Measurements from ENCODE around the gene TEKTIP1.
A peak's percentile ranks its signal among the peaks of the same experiment; 100 is the strongest.

The TEKTIP1 gene

DNA sequence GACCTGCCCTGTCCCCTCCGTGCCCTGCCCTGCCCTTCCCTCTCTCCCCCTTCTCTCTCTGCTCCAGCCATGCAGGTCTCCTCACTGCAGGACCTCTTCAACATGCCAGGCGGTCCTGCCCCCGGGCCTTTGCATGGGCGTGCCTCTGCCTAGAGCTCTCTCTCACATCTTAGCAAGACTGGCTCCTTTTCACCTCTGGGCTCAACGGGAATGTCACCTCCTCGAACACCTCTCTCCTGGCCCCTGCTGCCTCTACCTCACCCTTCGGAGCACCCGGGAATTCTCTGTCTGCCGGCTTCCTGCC lies 12.8 kb downstream of the TEKTIP1 start:
- H3K36me3 ChIP-seq (replicated peaks in 1 of 2; ENCODE audit: control insufficient read depth in 2 of 2, insufficient read depth in 2 of 2, low read length in 2 of 2): peaks cover 7 to 15% of the 10 kb centered on the region in 2 donors
- no peak for DNase-seq (ENCODE audit: low spot score)
- H2BK120ac ChIP-seq (ENCODE audit: low read depth, low read length): no peak overlapping the region
- H2AK5ac ChIP-seq (ENCODE audit: low read depth, low read length): no peak overlapping the region
- no peak overlapping the region for H3K27ac ChIP-seq (replicated peaks; ENCODE audit: low read length)
- H2AFZ ChIP-seq (ENCODE audit: low read length): no peak overlapping the region
- peaks cover 6 to 9% of the 10 kb centered on the region in 2 donors for H3K4me1 ChIP-seq (ENCODE audit: control insufficient read depth in 2 of 2, insufficient read depth in 1 of 2, low read depth in 1 of 2, low read length in 2 of 2)
- H3K9me3 ChIP-seq (replicated peaks in 1 of 2; ENCODE audit: control insufficient read depth in 2 of 2, insufficient read depth in 1 of 2, low read depth in 1 of 2, low read length in 2 of 2): no peaks in the 10 kb centered on the region
- H4K8ac ChIP-seq (ENCODE audit: low read depth, low read length): no peak overlapping the region
- no peak overlapping the region for H4K91ac ChIP-seq (ENCODE audit: low read depth, low read length, poor library complexity)
- H3K23ac ChIP-seq (ENCODE audit: low read depth, low read length, poor library complexity): no peak overlapping the region
- no peak overlapping the region for H2BK15ac ChIP-seq (ENCODE audit: low read length)
- no peaks in the 10 kb centered on the region for H3K27me3 ChIP-seq (ENCODE audit: control insufficient read depth in 3 of 3, insufficient read depth in 3 of 3, low read depth in 1 of 3, low read length in 3 of 3)
- peaks cover 20% of the 10 kb centered on the region for H3K79me1 ChIP-seq (ENCODE audit: low read depth, low read length)
- WGBS, 2 donors (ENCODE audit: extremely low coverage in 2 of 2, insufficient read length in 2 of 2, insufficient replicate concordance in 1 of 2): no CpG with 5 or more reads among the region's 9 CpGs
- H3K4me2 ChIP-seq (ENCODE audit: insufficient read depth, low read length, poor library complexity, severe bottlenecking): no peak overlapping the region
- no peak overlapping the region for H3K9ac ChIP-seq (ENCODE audit: low read depth, low read length, poor library complexity)
- H3K4me3 ChIP-seq (ENCODE audit: low read length in 2 of 2): no peak overlapping the region
- H3K18ac ChIP-seq (ENCODE audit: low read length): no peak overlapping the region
- no peak overlapping the region for H2BK12ac ChIP-seq (ENCODE audit: low read length)
- H3K14ac ChIP-seq (ENCODE audit: low read length): no peak overlapping the region
- no peak overlapping the region for H3K4ac ChIP-seq (ENCODE audit: low read length)
- H2BK5ac ChIP-seq (ENCODE audit: low read length): no peak overlapping the region

DNA sequence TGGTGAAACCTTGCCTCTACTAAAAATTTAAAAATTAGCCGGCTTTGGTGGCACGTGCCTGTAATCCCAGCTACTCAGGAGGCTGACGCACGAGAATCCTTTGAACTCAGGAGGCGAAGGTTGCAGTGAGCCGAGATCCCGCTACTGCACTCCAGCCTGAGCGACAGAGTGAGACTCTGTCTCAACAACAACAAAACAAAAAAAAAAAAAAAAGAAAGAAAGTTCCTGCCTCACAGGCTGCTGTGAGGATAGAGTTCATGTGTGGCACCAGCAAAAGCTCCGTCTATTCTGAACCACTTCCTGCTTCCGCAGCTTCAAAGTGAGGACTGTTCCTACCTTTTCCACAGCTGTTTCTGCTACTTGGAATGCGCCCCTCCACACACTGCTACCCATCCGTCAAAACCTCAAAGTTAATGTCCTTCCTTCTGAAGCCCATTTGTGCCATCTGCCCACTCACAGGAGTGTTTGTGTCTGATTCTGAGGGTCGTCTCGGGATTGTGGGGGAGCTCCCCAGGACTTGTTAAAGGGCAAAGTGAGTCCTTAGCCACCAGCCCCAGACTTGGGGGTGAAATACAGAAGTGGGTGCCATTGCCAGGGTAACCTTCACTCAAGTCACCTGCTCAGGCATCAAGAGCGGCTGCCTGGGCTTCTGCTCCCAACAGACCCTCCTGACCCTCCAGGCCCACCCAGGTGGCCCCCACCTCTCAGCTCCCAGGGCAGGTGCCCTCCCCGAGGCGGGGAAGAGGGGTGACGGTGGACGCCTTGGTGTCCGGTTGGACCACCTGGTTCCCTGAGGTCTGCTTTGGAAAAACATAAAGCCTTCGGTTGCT lies 15.5 kb downstream of the TEKTIP1 start:
- DNase-seq (ENCODE audit: low spot score): no peak
- H3K18ac ChIP-seq (ENCODE audit: low read length): no peak overlapping the region
- no peak overlapping the region for H3K27ac ChIP-seq (replicated peaks; ENCODE audit: low read length)
- H4K91ac ChIP-seq (ENCODE audit: low read depth, low read length, poor library complexity): no peak overlapping the region
- H2BK15ac ChIP-seq (ENCODE audit: low read length): no peak overlapping the region
- H3K27me3 ChIP-seq (ENCODE audit: control insufficient read depth in 3 of 3, insufficient read depth in 3 of 3, low read depth in 1 of 3, low read length in 3 of 3): no peaks in the 10 kb centered on the region
- WGBS, 2 donors (ENCODE audit: extremely low coverage in 2 of 2, insufficient read length in 2 of 2, insufficient replicate concordance in 1 of 2): no CpG with 5 or more reads among the region's 21 CpGs
- H3K4me1 ChIP-seq (ENCODE audit: control insufficient read depth in 2 of 2, insufficient read depth in 1 of 2, low read depth in 1 of 2, low read length in 2 of 2): peaks cover 6 to 10% of the 10 kb centered on the region in 2 donors
- no peak overlapping the region for H2BK5ac ChIP-seq (ENCODE audit: low read length)
- no peak overlapping the region for H3K4me3 ChIP-seq (ENCODE audit: low read length in 2 of 2)
- H3K9me3 ChIP-seq (replicated peaks in 1 of 2; ENCODE audit: control insufficient read depth in 2 of 2, insufficient read depth in 1 of 2, low read depth in 1 of 2, low read length in 2 of 2): no peaks in the 10 kb centered on the region
- H2AK5ac ChIP-seq (ENCODE audit: low read depth, low read length): no peak overlapping the region
- H2AFZ ChIP-seq (ENCODE audit: low read length): no peak overlapping the region
- H3K36me3 ChIP-seq (replicated peaks in 1 of 2; ENCODE audit: control insufficient read depth in 2 of 2, insufficient read depth in 2 of 2, low read length in 2 of 2): peaks cover 0 to 3% of the 10 kb centered on the region in 2 donors
- H3K4ac ChIP-seq (ENCODE audit: low read length): no peak overlapping the region
- no peak overlapping the region for H2BK120ac ChIP-seq (ENCODE audit: low read depth, low read length)
- no peak overlapping the region for H3K14ac ChIP-seq (ENCODE audit: low read length)
- H3K9ac ChIP-seq (ENCODE audit: low read depth, low read length, poor library complexity): no peak overlapping the region
- H3K23ac ChIP-seq (ENCODE audit: low read depth, low read length, poor library complexity): no peak overlapping the region
- no peak overlapping the region for H4K8ac ChIP-seq (ENCODE audit: low read depth, low read length)
- H3K4me2 ChIP-seq (ENCODE audit: insufficient read depth, low read length, poor library complexity, severe bottlenecking): no peak overlapping the region
- H3K79me1 ChIP-seq (ENCODE audit: low read depth, low read length): peaks cover 19% of the 10 kb centered on the region
- no peak overlapping the region for H2BK12ac ChIP-seq (ENCODE audit: low read length)

DNA sequence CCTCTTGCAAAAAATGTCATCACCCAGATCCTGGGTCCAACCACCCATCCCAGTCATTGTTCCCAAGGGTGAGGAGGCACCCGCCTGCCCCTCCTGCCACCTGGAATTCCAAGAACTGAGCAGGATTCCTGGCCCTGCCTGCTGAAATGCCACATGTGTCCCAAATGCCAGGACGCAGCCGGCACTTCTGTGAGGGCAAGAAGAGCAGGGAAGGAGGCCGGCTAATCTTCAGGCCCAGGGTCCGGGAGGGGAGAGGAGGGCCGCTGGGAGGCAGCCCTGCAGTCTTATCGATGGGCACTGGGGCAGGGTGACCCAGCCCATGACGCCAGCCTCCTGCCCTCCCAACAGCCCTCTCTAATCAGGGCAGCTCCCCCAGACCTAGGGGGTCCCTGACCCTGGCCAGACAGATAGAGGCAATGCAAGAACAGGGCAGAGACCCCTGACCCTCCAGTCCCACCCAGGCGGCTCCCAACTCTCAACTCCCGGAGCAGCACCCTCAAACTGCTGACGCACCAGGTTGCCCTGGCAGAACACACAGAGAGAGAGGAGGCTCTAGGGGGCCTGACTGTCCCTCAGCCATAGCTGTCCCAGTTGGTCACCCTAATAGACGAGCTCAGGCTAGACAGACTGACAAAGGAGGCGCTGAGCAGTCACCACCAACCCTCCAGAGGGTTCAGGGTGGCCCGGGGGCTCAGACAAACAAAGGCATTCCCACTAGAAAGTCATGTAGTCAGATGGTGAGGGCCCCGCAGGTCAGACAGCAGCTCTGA lies 16.9 kb downstream of the TEKTIP1 start:
- H4K8ac ChIP-seq (ENCODE audit: low read depth, low read length): no peak overlapping the region
- DNase-seq (ENCODE audit: low spot score): no peak
- peaks cover 6 to 10% of the 10 kb centered on the region in 2 donors for H3K4me1 ChIP-seq (ENCODE audit: control insufficient read depth in 2 of 2, insufficient read depth in 1 of 2, low read depth in 1 of 2, low read length in 2 of 2)
- no peaks in the 10 kb centered on the region for H3K27me3 ChIP-seq (ENCODE audit: control insufficient read depth in 3 of 3, insufficient read depth in 3 of 3, low read depth in 1 of 3, low read length in 3 of 3)
- peak overlapping the region in 1 of 2 donors; percentile 99 for H3K4me3 ChIP-seq (ENCODE audit: low read length in 2 of 2)
- no peaks in the 10 kb centered on the region for H3K9me3 ChIP-seq (replicated peaks in 1 of 2; ENCODE audit: control insufficient read depth in 2 of 2, insufficient read depth in 1 of 2, low read depth in 1 of 2, low read length in 2 of 2)
- H2BK15ac ChIP-seq (ENCODE audit: low read length): peak overlapping the region; percentile 49
- H2BK5ac ChIP-seq (ENCODE audit: low read length): no peak overlapping the region
- H3K36me3 ChIP-seq (replicated peaks in 1 of 2; ENCODE audit: control insufficient read depth in 2 of 2, insufficient read depth in 2 of 2, low read length in 2 of 2): peaks cover 0 to 3% of the 10 kb centered on the region in 2 donors
- no peak overlapping the region for H2AFZ ChIP-seq (ENCODE audit: low read length)
- WGBS, 2 donors (ENCODE audit: extremely low coverage in 2 of 2, insufficient read length in 2 of 2, insufficient replicate concordance in 1 of 2): no CpG with 5 or more reads among the region's 15 CpGs
- peak overlapping the region; percentile 35 for H2AK5ac ChIP-seq (ENCODE audit: low read depth, low read length)
- H3K27ac ChIP-seq (replicated peaks; ENCODE audit: low read length): no peak overlapping the region
- H3K4me2 ChIP-seq (ENCODE audit: insufficient read depth, low read length, poor library complexity, severe bottlenecking): no peak overlapping the region
- H3K4ac ChIP-seq (ENCODE audit: low read length): peak overlapping the region; percentile 37
- H2BK12ac ChIP-seq (ENCODE audit: low read length): no peak overlapping the region
- H3K14ac ChIP-seq (ENCODE audit: low read length): peak overlapping the region; percentile 4
- no peak overlapping the region for H2BK120ac ChIP-seq (ENCODE audit: low read depth, low read length)
- H3K79me1 ChIP-seq (ENCODE audit: low read depth, low read length): peaks cover 18% of the 10 kb centered on the region
- no peak overlapping the region for H4K91ac ChIP-seq (ENCODE audit: low read depth, low read length, poor library complexity)
- H3K9ac ChIP-seq (ENCODE audit: low read depth, low read length, poor library complexity): peak overlapping the region; percentile 74
- H3K18ac ChIP-seq (ENCODE audit: low read length): no peak overlapping the region
- peak overlapping the region; percentile 99 for H3K23ac ChIP-seq (ENCODE audit: low read depth, low read length, poor library complexity)

- Histone ChIP-seq H2AK5ac (ENCODE audit: low read depth, low read length) (peak overlapping the region; percentile 86), H2BK5ac (ENCODE audit: low read length) (peak overlapping the region; percentile 75), H3K14ac (ENCODE audit: low read length) (peak overlapping the region; percentile 4), H2BK120ac (ENCODE audit: low read depth, low read length) (no peak overlapping the region), H3K79me1 (ENCODE audit: low read depth, low read length) (peaks cover 14% of the 10 kb centered on the region), H2BK15ac (ENCODE audit: low read length) (peak overlapping the region; percentile 49), H3K4me3 (ENCODE audit: low read length in 2 of 2) (peak overlapping the region; percentile 99), H3K27me3 (ENCODE audit: control insufficient read depth in 3 of 3, insufficient read depth in 3 of 3, low read depth in 1 of 3, low read length in 3 of 3) (no peaks in the 10 kb centered on the region), H3K4me2 (ENCODE audit: insufficient read depth, low read length, poor library complexity, severe bottlenecking) (peak overlapping the region; percentile 94), H3K23ac (ENCODE audit: low read depth, low read length, poor library complexity) (peak overlapping the region; percentile 99), H3K4me1 (ENCODE audit: control insufficient read depth in 2 of 2, insufficient read depth in 1 of 2, low read depth in 1 of 2, low read length in 2 of 2) (peaks cover 6 to 10% of the 10 kb centered on the region in 2 donors), H4K8ac (ENCODE audit: low read depth, low read length) (no peak overlapping the region), H3K4ac (ENCODE audit: low read length) (peak overlapping the region; percentile 37), H3K18ac (ENCODE audit: low read length) (peak overlapping the region; percentile 4), H3K9me3 (replicated peaks in 1 of 2; ENCODE audit: control insufficient read depth in 2 of 2, insufficient read depth in 1 of 2, low read depth in 1 of 2, low read length in 2 of 2) (no peaks in the 10 kb centered on the region), H4K91ac (ENCODE audit: low read depth, low read length, poor library complexity) (no peak overlapping the region), H3K9ac (ENCODE audit: low read depth, low read length, poor library complexity) (peak overlapping the region; percentile 21), H2AFZ (ENCODE audit: low read length) (peak overlapping the region; percentile 99), H2BK12ac (ENCODE audit: low read length) (no peak overlapping the region), H3K27ac (replicated peaks; ENCODE audit: low read length) (no peak overlapping the region), H3K36me3 (replicated peaks in 1 of 2; ENCODE audit: control insufficient read depth in 2 of 2, insufficient read depth in 2 of 2, low read length in 2 of 2) (no peaks in the 10 kb centered on the region)
- no CpG with 5 or more reads among the region's 9 CpGs for WGBS, 2 donors (ENCODE audit: extremely low coverage in 2 of 2, insufficient read length in 2 of 2, insufficient replicate concordance in 1 of 2)
- no peak for DNase-seq (ENCODE audit: low spot score)
Observed at GRCh38 chr19:3556423-3556977, 17.5 kb downstream of the TEKTIP1 start.

Data from neuronal stem cell (in vitro differentiated cells).